Suppressor macrophage treated with lipopolysaccharide for 1 hour (primary cell): ENCODE results near the gene CXCL10.
"Not testable (repeated sequence)": the region's sequence is repeated elsewhere in the genome, so short reads cannot be mapped to it uniquely, and the experiment has no call there.

ENCODE experiments used
- DNase-seq, 3 donors: peaks; one replicate each; pipeline ENCODE4 v3.0.0-alpha.2; 2020 to 2022

Gene CXCL10

DNA sequence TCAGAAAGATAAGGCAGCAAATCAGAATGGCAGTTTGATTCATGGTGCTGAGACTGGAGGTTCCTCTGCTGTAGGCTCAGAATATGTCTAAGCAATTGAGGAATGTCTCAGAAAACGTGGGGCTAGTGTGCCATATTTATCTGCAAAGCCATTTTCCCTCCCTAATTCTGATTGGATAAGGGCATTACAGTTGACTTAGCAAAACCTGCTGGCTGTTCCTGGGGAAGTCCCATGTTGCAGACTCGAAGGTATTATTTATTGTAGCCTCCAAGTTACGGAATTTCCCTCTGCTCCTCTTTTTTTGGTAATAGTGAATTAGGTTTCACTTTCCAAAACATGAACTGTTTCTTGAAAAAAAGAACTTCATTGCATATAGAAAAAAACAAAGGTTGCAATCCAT lies at the start of gene CXCL10:
TSS of gene CXCL10 (minus strand) at position 109 of the 400 bp plus-strand sequence. CDS start at position 43, 66 bp downstream.
- peak; percentile 90 to 99 (median 94) for DNase-seq

DNA sequence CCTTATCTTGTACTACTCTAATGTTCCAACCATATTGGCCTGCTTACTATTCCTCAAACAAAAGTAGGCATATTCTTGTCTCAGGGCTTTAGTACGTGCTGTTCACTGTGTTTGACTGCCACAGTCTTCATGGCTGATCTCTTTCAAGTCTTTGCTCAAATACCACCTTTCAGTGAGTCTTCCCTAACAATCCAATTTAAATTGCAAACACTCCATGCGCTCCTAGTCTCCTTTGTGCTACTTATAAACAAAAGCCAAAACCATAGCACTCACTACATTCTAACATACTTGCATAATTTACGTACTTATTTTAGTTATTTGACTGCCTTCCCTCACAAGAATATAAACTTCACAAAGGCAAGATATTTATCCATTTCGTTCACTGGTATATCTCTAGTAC lies 49.5 kb upstream of the CXCL10 start:
- DNase-seq: no peak

DNA sequence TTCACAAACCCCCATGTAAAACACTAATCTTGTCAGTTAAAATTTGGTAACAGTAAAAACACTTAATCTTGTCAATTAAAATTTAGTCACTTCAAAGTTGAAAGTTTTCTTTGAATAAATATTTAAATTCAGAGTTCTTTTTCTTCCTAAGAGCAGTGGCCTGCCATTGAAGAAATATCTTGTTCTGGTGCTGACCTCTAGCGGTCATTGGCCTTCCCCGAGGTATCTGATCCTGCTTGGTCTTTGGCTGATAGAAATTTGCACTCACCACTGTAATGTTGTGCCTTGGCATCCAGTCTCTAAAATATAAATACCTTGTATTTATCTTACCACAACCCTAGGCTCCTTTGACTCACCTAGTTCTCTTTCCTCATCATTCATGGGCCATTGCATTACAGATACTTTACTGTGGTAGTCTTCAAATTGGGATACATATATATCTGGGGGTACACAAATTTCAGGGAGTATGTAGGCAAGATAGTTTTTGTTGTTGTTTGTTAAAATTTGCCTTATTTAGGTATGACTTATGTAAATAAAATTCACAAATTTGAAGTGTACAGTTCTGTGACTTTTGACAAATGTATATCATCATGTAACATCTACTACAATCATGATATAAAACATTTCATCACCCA lies 44.5 kb upstream of the CXCL10 start:
- peak; percentile 90 to 94 (median 92) for DNase-seq

DNA sequence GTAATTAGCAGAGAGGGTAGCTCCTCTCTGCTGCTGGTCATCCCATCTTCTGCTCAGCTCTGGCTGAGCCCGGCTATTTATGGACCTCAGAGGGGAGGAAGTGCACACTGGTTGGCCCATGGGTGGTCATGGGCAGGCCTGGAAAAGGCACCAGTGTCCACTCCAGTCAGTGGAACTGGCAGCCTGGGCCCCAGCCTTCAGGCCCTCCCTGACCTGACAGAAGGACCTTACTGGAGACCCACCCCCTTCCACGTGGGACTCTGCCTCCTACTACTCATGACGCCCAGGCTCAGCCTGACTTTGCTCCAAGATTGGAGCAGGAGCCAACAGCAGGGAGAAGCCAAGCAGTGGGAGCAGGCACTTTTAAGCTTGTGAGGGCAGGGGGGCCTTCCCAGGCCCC lies 43.2 kb upstream of the CXCL10 start:
- DNase-seq: no peak

DNA sequence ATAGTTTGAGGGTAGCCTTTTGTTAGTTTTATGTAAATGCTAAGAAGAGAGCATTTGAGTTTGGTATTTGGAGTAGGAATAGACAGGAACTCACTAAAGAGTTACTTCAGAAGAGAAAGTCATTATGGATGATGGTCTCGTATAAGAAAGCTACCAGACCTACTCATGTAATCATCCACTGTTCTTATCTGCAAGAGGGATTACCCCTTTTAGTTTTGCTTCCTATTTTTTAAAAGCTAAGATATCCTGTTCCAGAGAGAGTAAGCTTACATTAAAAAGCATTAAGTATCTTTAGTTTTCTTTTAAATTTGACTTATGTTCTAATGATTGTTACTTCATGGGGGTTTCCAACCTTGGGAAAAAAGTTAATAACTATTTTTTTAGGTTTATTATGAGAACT lies 38.7 kb upstream of the CXCL10 start:
- peak; percentile 53 to 91 (median 81) for DNase-seq

DNA sequence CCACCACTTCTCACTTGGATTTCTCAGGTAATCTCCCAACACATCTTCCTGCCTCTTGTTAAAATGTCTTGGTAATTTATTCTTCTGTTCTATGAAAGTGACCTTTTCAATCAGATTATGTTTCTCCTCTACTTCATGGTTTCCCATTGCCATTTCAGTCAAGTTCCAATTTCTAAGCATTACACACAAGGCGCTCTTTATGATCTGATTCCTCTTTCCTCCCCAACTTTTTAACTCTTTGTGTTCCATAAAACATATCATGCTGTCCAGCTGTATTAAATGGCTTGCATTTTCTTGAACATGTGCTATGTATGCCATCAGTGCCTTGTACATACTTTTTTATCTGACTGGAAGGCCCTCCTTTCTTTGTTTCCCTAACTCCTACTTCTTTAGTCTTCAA lies 38.1 kb upstream of the CXCL10 start:
- DNase-seq: no peak

DNA sequence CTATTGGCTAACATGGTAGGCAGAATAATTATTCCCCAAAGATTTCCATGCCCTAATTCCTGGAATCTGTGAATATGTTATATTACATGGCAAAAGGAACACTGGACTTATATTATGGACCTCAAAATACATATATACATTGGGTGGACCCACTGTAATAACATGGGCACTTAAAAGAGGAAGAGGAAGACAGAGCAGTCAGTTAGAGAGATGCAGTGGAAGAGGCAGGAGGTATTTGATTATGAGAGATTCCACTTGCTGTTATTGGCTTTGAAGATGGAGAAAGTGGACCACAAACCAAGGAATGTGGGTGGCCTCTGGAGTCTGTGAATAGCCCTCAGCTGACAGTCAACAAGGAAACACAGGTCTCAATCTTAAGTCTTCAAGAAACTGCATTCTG lies 37.2 kb upstream of the CXCL10 start:
- DNase-seq: peak in 2 of 3 donors; percentile 32 to 40

DNA sequence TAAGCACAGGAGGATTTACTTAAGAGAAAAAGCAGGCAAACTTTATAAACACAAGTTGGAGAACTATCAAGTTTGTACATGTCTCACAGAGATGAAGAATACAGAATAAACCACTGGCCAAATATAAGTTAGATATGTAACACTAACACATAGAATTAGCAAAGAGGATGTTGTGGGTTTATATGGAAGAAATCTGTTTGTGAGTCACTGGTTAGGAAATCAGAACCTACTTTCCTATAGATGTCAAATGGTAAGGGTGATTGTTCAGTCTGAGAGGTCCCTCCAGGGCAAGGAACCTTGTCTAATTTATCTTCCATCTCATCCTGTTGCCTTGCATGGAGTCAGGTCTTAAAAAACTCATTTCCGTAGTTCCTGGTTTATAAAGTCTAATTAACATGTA lies 36.5 kb upstream of the CXCL10 start:
- peak; percentile 66 to 94 (median 91) for DNase-seq

DNA sequence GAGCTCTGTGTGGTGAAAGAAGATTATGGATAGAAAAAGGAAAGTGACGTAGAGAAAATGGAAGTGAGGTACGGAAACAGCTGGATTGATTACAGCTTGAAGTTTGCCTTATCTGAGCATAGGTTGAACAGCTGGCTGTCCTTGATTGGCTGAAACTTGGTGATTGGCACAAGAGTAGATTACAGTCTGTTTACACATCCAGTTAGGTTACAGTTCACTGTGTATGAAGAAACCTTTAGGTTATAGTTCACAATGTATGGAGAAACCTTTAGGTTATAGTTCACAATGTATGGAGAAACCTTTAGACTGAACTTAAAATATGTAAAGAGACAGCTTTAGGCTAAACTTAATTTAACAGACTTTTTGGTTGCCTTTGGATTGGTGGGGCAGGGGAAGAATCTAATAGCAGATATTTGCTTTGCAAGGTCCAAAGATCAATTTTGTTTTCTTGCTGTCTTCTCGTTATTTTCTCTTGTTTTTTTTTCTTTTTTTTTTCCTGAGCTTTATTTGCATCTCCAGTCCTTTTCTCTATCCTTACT lies 35.7 kb upstream of the CXCL10 start:
- DNase-seq: peak; percentile 53 to 79 (median 73)

DNA sequence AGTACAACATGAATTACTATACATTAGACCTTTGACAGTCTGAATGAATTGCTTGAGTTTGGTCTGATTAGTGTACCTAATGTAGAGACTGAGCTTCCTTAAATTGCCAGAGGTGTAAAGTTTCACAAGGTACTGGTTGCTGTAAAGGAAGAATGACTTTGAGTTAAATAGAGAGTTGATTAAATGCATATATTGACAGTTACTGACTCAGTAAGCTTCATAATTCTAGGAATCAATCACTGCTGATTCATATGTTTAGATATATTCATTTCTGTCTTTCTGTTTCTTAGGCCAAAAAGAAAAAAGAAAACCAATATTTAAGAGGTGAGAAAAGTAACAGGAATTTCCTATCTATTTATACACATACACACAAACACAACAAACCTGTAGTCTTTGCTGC lies 35.0 kb upstream of the CXCL10 start:
- DNase-seq: peak in 1 of 3 donors; percentile 30

DNA sequence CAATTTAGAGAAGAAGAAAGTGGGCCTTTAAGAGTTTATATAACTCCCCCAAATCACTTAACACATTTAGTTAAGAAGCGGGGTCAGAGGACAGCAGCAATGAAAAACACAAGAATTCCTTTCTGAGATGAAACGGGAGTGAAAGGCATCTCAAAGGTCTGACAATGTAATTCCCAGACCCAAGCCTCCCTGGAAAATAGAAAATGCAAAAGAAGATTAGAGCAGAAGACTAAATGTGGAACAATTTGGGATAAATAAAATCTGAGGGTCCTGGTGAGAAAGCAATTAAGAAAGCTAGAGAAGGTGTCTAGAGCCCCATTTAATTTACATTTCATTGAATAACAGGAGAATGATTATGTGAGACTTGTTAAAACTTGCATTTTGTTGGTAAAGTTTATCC lies 32.1 kb upstream of the CXCL10 start:
- no peak for DNase-seq

DNA sequence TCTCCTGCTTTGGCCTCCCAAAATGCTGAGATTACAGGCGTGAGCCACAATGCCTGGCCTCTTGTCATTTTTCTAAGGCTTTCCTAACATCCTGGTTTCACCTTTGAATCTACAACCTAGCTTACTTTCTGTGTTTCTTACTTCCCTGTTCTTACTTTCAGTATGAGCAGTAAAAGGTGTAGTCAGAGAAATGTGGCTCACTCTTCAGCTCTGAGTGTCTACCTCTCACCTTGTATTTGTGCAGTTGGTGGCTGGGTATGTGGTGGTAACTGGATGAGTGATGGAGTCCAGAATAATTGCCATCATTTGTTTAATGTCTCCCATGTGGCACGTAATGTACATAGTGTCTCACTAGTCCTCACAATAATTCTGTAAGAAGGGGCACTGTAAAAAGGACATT lies 31.7 kb upstream of the CXCL10 start:
- no peak for DNase-seq

DNA sequence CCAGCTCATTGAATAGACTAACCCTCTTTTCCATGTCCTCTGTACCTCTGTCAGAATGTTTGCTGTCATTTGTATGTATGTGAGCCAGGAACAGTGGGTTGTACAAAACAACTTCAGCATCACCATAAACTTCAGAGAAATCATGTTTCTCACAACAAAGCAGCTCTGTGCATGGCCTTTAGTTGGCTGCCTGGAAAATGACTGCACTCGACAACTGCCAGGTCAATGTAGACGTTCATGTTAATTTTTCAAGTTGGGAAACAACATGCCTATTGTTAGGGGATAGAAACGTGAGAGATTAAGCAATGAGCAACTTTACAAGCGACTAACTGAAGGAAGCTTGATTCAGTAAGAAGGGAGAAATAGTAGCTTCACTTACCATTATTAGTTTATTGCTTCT lies 30.4 kb upstream of the CXCL10 start:
- DNase-seq: no peak

DNA sequence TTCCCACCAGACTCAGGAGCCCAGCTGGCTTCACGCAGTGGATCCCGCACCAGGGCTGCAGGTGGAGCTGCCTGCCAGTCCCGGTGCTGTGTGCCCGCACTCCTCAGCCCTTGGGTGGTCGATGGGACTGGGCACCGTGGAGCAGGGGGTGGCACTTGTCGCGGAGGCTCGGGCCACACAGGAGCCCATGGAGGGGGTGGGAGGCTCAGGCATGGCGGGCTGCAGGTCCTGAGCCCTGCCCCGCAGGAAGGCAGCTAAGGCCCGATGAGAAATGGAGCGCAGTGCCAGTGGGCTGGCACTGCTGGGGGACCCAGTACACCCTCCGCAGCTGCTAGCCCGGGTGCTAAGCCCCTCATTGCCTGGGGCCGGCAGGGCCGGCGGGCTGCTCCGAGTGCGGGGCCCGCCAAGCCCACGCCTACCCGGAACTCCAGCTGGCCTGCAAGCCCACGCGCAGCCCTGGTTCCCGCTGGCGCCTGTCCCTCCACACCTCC lies 27.3 kb upstream of the CXCL10 start:
- DNase-seq: not testable (repeated sequence)

DNA sequence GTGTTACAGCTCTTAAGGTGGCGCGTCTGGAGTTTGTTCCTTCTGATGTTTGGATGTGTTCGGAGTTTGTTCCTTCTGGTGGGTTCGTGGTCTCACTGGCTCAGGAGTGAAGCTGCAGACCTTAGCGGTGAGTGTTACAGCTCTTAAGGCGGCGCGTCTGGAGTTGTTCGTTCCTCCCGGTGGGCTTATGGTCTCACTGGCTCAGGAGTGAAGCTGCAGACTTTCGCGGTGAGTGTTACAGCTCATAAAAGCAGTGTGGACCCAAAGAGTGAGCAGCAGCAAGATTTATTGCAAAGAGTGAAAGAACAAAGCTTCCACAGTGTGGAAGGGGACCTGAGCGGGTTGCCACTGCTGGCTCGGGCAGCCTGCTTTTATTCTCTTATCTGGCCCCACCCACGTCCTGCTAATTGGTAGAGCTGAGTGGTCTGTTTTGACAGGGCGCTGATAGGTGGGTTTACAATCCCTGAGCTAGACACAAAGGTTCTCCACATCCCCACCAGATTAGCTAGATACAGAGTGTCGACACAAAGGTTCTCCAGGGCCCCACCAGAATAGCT lies 26.6 kb upstream of the CXCL10 start:
- not testable (repeated sequence) for DNase-seq

DNA sequence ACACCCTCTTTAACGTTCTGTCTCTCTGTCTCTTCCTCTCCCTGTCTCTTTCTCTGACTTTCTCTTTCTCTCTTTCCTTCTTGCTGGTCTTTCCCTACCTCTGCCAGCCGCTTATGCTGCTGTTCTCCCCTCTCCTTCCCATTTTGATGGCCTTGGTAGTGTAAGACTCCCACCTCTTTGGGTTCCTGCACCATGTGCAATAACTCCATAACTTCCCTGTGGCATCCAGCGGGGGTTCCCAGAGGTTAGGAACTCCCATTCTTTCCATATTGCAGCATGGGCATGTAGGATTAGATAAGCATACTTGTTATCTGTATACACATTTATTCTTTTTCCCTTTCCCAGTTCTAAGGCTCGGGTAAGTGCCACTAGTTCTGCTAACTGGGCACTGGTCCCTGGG lies 21.4 kb upstream of the CXCL10 start:
- DNase-seq: peak in 1 of 3 donors; percentile 66

DNA sequence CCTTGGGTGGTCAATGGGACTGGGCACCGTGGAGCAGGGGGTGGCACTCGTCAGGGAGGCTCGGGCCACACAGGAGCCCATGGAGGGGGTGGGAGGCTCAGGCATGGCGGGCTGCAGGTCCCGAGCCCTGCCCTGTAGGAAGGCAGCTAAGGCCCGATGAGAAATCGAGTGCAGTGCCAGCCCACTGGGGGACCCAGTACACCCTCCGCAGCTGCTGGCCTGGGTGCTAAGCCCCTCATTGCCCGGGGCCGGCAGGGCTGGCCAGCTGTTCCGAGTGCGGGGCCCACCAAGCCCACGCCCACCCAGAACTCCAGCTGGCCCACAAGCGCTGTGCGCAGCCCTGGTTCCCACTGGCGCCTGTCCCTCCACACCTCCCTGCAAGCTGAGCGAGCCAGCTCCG lies 20.0 kb upstream of the CXCL10 start:
- DNase-seq: not testable (repeated sequence)

DNA sequence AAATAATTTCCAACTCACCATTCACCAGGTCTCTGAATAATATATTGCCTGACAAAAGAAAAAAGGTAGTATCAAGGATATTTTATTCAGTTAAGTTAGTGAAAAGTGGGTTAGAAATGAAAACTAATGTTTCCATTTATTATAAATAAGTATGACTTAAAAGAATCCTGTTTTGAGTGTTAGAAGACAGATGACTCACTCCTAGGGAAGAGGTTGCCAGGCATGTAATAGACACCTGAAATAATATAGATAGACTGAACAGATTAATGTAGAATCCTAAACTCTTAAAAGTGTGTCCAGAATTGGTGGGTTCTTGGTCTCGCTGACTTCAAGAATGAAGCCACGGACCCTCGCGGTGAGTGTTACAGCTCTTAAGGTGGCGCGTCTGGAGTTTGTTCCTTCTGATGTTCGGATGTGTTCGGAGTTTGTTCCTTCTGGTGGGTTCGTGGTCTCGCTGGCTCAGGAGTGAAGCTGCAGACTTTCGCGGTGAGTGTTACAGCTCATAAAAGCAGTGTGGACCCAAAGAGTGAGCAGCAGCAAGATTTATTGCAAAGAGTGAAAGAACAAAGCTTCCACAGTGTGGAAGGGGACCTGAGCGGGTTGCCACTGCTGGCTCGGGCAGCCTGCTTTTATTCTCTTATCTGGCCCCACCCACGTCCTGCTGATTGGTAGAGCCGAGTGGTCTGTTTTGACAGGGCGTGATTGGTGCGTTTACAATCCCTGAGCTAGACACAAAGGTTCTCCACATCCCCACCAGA lies 19.1 kb upstream of the CXCL10 start:
- DNase-seq: not testable (repeated sequence)

DNA sequence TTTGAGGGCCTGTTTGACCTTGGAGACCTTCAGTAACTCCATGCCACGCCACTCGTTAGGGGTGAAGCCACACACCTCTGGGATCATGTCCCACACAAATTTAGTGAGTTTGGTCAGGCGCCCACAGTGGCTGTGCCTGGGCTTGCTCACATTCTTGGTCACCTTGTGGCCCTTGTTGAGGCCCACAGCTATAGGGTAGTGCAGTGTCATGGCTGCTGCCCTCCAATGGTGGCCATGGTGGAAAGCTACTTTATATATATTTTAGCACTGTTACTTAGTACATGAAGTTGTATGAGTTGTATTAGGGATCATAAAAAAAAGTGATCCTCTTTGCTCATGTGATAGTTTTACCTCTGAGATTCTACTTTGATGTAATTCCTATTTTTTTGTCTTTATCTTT lies 13.6 kb upstream of the CXCL10 start:
- no peak for DNase-seq

DNA sequence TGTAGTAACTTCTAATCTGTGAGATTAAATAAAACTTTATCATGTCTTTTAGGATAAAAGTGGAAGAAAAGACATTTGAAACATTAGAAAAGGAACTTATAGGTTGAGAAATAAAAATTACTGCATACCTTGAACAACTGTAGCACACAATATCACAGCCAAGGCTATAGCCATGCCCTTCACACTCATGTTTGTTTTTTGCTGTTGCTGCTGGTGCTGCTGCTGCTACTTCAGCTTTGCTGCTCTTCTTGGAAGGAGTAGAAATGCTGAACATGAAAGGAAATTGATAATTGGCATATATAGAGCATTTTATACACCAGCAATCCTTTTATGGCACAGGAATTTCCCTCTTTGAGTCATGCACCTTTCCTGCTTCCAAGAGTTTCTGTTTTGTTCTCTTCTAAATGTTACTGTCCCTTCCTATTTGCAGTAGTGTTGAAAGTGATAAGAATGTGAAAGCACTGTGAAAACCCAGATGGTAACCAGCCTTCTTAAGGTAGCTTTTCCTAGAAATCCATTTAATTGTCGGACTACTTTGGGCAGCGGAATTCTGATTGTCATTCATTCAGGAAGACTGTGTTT lies 12.6 kb upstream of the CXCL10 start, which contains the start of gene CXCL11:
TSS of gene CXCL11 (minus strand) at position 272 of the 582 bp plus-strand sequence. CDS start at position 189, 83 bp downstream.
- peak; percentile 71 to 95 (median 84) for DNase-seq

DNA sequence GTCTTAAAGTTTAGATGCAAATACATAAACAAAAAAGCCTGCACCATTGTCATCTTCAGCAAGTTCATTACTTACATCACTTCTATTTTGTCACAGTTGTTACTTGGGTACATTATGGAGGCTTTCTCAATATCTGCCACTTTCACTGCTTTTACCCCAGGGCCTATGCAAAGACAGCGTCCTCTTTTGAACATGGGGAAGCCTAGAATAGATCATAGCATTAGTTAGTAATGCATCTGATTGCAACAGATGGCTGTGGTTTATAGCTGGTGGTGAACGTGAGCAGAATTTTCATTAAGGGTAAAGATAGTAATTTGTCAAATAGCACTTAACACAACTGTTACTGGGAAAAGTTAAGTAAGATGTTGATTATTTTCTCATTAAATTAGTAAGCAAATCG lies 11.8 kb upstream of the CXCL10 start:
- peak; percentile 78 to 91 (median 88) for DNase-seq

DNA sequence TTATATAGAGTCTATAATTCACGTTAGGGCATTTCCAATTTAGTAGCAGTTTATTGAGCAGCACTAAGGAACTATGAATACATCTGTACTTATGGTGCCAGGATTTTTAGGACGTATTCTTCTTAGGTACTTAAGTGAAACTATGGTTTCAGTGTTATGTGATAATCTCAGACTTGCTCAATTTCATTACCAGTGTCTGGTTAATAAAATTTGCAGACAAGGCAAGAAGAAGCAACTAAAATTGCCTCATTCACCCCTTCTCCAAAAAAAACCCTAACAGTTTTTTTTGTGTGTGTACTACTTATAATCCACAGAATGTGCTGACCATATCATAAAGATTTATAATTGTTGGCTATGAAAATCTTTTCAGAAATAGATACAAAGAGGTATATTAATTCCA lies 6.0 kb upstream of the CXCL10 start:
- peak; percentile 52 to 89 (median 63) for DNase-seq

DNA sequence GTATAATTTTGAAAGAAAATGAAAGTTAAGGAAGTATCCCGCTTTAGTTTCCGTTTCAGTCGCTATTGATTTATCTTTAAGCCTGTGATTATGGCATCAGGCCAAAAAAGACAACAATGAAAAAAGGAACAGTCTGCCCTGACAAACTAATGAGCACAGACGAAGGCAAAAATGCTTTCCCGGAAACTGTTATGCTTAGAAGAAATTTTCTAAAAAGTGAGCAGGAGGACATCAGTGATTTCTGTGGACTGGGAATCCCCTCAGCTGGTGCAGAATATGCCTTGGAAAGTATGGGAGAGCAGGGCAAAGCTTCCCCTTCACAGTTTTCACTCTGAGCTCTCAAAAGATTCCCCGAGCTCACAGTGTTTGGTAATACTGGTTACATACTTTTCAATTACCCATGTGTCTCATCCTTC lies 5.1 kb upstream of the CXCL10 start:
- DNase-seq: peak; percentile 89 to 99 (median 92)
